GM18907 (cell line): Measurements from ENCODE around the gene PYGB.
A peak's percentile ranks its signal among the peaks of the same experiment; 100 is the strongest.

Experiments used
- ATAC-seq: cut with Tn5 transposase; IDR thresholded peaks from one replicate; pipeline ENCODE4 v1.9.1; 2021; ENCODE audit warnings: mild to moderate bottlenecking, moderate library complexity; ENCODE audit not compliant: unreplicated experiment

Gene PYGB

GRCh38 chr20:25280574-25281535, 33.0 kb downstream of the PYGB start:
- ATAC-seq: no peak

DNA sequence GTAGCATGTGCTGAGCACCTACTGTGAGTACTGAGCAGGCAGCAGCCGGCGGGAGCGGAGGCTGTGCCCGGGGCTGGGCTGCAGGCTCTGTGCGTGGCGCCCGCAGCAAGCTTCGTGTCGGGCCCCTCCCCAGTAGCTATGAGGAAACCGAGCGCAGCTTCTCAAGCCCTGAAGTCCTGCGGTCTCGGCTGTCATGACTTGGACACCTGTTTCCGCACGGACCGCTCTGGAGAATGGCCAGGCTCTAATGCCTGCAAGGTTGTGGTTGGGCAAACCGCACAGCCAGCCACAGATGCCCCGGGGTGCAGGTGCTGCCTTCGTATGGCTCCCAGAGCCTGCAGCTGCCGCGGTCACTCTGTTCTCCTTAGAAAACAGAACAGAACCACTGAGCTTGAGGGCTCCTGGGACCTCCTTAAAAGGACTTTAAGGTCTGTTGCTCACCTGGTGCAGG, 33.7 kb downstream of the PYGB start:
- peak; percentile 50 for ATAC-seq

DNA sequence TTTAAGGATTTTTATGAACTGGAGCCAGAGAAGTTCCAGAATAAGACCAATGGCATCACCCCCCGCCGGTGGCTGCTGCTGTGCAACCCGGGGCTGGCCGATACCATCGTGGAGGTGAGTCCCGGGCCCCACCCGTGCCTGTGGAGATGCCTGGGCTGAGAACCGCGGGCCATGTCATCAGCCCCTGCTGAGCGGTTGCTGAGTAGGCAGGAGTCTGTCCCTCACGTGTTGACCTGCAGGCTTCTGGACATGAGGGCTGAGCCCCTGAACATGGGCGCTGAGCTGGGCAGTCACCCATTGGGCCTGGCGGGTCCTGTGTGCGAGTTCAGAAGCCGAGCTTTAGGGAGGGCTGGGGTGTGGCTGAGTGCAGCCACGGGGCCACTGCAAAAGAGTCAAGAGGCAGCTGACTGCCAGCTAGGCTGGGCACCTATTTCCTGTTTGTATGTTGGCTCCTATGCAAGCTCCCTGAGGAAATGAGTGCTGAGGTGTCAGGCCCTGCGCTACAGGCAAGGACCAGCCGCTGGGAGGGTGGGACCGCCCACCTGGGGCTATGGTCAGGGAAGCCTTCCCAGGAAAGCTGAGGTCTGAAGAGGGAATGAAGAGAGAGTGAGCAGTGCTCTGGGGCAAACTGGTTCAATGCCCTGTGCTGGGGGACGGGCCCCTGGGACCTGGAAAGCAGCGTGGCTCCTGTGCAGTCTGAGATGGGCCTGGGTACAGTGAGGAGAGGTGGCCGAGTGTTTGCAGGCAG, 34.3 kb downstream of the PYGB start:
- ATAC-seq: peak; percentile 8

DNA sequence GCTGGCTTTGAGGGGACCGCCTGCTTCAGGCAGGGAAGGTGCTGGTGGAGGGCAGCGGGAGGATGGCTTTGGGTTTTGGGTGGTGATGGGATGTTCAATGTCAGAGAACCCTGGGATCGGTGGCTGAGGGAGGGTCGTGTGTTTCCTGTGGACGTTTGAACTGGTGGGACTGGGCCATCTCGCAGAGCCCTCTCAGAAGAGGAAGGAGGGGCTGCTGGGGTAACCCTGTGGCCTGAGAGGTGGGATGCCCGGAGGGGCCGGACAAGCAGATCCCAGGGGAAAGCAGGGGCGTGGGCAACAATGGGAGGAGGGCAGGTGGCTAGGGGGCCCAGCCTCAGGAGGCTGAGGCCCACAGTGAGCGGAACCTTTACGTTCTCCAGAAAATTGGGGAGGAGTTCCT, 34.9 kb downstream of the PYGB start:
- ATAC-seq: no peak

- ATAC-seq: no peak
Observed at GRCh38 chr20:25283221-25283951, 35.5 kb downstream of the PYGB start.

GRCh38 chr20:25284131-25284601, 36.3 kb downstream of the PYGB start:
- ATAC-seq: no peak

GRCh38 chr20:25285091-25285647, 37.3 kb downstream of the PYGB start:
- ATAC-seq: no peak

DNA sequence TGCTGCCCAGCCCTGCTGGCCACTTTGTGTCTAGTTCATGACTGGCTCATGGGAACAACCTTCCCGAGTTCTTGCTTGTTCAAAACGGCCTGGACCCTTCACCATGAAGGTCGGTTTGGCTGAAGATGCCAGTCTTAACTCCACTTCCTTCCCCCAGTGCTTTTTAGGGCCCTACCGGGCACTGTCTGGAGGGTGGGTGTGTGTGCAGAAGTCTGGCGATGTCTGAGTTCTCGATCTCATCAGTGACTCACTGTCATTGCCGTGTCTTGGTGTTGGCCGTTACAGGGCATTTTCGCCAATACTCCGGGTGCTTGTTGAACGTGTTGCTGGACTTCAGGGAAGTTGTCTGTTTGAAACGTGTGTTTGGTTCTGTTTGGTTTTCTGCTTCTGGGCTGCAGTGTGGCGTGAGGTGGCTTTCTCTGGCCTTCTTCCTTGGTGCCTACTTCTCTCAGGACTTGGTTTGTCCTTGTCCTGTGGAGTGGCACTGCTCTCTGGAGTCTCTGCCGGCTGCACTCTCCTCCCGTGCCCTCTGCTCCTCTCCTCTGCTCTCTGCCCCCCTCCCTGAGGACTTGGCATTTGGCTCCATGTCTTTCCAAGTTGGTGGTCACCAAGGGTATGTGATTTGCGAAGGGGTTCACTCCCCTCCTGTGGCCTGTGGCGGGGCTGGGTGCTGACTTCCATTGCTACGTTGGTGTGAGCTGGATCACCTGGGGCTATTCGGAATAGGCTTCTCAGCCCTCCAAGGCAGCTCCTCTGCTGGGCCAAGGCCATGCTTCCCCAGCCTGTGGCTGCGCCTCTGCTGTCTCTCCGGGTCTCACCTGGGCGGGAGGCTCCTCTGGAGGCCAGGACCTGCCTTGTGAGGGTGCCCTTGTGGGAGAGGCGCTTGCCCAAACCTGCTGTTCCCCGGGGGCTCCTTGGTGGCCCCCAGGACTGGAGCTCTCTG, 38.2 kb downstream of the PYGB start:
- ATAC-seq: no peak

GRCh38 chr20:25286917-25287316, 39.0 kb downstream of the PYGB start:
- no peak for ATAC-seq

DNA sequence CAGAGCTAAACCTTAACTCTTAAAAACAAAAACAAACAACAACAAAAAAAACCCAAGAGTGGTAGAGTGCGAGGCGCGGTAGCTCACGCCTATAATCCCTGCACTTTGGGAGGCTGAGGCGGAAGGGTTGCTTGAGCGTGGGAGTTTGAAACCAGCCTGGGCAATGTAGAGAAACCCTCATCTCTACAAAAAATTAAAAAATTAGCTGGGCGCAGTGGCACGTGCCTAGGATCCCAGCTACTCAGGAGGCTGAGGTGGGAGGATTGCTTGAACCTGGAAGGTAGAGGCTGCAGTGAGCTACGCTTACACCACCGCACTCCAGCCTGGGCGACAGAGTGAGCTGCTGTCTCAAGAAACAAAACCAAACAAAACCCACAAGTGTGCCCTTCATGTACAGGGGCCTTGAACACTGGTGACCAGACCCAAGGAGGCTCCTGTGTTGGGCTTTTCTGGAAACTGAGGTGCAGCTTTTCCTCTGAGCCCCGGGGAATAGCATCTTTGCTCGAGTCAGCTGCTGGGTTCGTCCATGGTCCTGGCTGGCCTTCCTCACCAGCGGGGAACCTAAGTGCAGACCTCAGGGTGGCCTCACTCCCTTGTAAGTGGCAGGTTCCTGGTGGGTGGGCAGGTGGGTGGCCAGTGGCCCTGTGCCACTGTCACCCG, 39.9 kb downstream of the PYGB start:
- no peak for ATAC-seq

DNA sequence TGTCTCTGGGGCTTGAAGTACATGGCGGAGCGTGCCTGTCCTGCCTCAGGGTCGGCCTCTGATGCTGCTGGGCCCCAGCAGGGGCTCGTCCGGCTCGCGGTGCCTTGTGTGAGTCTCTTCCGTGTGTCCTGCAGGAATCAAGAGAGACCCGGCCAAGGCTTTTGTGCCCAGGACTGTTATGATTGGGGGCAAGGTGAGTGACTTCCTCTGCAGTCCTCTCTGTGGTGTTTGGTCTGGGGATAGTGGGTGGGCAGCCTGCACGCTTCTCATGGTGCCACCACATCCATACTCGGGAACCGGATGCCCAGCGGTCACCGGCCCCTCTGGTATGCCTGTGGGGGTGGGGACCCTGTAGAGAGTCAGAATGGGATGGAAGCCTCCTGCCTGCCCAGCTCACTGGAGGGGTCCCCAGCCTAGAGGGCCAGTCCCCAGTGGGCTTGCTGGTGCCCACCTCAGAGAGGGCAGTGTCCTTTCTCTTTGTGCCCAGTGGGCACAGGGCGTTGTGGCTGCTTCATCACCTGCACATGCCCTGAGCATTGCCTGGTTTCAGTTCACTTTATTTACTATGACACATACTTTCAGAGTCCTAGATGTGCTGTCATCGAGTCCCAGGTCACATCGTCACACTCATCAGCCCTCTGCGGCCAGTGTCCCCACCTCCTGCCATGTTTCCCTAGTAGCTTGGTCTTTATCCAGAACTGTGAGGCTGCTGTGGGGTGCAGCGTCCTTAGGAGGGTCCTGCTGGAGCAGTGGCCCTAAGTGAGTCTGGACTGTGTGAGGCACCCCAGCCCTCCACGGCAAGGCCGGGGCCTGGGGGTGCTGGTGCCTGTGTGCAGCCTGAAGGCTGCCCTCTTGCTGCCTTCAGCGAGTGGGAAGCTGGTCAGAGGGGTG, 40.7 kb downstream of the PYGB start:
- ATAC-seq: peak; percentile 88

DNA sequence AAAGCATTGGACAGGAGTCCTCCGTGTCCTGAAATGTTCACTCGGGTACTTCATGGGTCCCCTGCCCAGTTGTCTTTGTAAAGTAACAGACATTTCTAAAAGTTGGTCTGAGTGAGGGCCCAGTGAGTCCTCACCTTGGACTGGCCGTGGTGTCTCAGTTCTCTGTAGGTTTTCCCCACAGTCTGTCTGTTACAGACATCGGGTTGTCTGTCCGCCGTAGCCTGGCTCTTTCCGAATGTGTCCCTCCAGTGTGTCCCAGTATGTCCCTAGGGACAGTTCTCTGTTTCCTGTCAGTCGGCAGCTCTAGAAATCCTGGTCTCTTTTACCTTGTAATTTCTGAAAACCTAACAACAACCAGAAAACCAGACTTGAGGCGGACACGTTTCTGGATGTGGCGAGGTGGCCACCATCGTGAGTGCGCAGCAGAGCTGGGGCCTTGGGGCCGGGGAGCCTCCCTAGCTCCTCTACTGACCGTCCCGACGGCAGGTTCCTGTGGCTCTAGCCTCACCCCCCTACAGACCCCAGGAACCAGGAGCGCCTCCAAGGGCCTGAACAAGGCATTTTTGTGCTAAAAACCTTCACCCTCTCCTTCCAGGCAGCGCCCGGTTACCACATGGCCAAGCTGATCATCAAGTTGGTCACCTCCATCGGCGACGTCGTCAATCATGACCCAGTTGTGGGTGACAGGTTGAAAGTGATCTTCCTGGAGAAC, 42.2 kb downstream of the PYGB start:
- no peak for ATAC-seq

DNA sequence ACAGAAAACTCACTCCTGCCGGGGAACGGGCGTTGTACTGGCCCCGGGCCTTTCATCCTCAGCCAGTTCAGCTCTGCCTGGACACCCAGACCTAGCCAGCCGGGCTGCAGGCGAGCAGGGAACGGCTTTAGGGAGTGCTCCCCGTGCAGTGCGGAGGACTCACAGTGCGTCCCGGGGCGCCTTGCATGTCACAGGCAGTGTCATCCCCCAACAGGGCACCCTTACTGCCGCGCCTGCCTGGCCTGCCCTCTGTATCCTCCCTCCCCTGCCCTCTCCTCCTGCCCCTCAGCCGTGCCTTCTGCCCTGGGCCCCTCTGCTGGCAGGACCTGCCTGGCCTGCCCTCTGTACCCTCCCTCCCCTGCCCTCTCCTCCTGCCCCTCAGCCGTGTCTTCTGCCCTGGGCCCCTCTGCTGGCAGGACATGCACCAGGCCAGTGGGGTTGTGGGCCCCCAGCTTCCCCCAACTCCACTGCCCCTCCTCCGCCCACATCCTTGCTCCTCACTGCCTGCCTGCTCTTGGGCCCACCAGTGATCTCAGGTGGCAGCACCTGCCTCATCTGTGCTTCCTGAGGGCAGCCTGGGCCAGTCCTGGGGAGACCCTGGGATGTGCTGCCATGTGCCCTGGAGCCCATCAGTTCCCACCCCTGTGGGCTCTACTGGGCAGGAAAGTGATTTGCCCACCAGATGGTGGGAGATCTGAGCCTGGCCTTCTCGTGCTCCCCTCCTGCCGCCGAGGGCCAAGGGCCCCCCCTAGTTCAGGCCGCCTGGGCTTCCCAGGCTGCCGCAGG, 43.0 kb downstream of the PYGB start:
- ATAC-seq: no peak

GRCh38 chr20:25291432-25292133, 43.7 kb downstream of the PYGB start:
- ATAC-seq: no peak

DNA sequence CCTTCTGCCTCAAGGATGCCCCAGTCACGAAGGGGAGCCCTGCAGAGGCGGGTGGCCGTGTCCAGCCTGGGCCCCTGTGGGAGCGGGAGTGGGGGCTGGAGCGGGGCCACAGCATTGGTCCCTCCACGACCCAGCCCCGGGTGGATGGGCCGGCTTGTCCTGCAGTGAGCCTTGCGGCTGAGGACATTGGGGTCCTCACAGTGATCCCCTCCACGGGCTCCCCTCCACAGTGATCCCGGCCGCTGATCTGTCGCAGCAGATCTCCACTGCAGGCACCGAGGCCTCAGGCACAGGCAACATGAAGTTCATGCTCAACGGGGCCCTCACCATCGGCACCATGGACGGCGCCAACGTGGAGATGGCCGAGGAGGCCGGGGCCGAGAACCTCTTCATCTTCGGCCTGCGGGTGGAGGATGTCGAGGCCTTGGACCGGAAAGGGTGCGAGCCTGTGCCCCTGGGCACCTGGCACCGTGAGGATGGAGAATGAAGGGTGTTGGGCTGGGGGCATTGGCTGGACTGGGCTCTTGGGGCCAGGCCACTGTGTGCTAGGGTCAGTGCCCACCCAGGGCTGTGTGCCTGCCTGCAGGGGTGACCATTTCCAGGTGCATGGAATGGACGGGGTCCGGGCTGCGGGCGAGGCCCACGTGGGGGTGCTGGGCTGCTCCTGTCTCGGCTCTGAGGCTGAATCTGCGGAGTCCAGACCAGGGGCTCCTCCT, 44.4 kb downstream of the PYGB start:
- ATAC-seq: no peak
